Measurements from ENCODE around the gene MAU2. TPM values are rescaled to one million over a fixed set of nuclear protein-coding genes. Genes with fewer than 3 reads are reported as not detected.

Gene MAU2, protein sequence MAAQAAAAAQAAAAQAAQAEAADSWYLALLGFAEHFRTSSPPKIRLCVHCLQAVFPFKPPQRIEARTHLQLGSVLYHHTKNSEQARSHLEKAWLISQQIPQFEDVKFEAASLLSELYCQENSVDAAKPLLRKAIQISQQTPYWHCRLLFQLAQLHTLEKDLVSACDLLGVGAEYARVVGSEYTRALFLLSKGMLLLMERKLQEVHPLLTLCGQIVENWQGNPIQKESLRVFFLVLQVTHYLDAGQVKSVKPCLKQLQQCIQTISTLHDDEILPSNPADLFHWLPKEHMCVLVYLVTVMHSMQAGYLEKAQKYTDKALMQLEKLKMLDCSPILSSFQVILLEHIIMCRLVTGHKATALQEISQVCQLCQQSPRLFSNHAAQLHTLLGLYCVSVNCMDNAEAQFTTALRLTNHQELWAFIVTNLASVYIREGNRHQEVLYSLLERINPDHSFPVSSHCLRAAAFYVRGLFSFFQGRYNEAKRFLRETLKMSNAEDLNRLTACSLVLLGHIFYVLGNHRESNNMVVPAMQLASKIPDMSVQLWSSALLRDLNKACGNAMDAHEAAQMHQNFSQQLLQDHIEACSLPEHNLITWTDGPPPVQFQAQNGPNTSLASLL
- total RNA-seq, result 14.7 and 22.0 TPM in 2 replicates

DNA sequence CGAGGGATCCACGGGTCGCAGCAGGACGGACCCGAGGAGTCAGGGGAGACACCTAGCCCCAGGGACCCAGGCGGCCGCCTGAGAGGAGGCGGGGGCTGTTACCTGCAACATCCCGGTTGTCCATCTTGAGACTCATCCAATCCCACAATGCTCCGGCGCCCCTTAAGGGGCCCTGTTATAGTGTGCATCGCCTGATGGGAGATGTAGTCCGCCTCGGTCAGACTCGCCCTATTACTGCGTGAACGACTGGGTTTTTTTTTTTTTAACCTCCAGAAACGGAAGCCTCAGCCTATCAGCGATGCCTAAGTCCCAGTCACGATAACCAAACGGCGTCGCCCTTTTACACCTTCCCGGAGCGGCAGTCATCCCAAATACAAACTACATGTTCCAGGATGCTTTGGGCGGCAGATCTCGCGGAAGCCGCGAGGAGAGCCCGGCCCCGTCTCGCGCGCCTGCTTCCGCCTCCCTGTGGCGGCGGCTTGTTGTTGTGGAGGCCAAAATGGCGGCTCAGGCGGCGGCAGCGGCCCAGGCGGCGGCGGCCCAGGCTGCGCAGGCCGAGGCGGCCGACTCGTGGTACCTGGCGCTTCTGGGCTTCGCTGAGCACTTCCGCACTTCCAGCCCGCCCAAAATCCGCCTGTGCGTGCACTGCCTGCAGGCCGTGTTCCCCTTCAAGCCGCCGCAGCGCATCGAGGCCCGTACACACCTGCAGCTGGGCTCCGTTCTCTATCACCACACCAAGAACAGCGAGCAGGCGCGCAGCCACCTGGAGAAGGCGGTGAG is at the start of gene MAU2, which contains the start of gene SUGP1:
TSS of gene MAU2 (plus strand) at position 469 of the 780 bp plus-strand sequence. CDS start at position 500, 31 bp downstream.
TSS of gene SUGP1 (minus strand) at position 149 of the 780 bp plus-strand sequence. CDS start at position 136, 13 bp downstream.
- peak within 1 kb of the TSS; percentile 93 for H3K4me3 ChIP-seq (ENCODE audit: low read depth, low read length)
- DNase-seq (ENCODE audit: low read depth), result peak; percentile 62
- TF ChIP-seq, protein P1, sequence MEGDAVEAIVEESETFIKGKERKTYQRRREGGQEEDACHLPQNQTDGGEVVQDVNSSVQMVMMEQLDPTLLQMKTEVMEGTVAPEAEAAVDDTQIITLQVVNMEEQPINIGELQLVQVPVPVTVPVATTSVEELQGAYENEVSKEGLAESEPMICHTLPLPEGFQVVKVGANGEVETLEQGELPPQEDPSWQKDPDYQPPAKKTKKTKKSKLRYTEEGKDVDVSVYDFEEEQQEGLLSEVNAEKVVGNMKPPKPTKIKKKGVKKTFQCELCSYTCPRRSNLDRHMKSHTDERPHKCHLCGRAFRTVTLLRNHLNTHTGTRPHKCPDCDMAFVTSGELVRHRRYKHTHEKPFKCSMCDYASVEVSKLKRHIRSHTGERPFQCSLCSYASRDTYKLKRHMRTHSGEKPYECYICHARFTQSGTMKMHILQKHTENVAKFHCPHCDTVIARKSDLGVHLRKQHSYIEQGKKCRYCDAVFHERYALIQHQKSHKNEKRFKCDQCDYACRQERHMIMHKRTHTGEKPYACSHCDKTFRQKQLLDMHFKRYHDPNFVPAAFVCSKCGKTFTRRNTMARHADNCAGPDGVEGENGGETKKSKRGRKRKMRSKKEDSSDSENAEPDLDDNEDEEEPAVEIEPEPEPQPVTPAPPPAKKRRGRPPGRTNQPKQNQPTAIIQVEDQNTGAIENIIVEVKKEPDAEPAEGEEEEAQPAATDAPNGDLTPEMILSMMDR (conservative IDR thresholded peaks at IDR 0.05; ENCODE audit: low read depth, low read length), result no peak

DNA sequence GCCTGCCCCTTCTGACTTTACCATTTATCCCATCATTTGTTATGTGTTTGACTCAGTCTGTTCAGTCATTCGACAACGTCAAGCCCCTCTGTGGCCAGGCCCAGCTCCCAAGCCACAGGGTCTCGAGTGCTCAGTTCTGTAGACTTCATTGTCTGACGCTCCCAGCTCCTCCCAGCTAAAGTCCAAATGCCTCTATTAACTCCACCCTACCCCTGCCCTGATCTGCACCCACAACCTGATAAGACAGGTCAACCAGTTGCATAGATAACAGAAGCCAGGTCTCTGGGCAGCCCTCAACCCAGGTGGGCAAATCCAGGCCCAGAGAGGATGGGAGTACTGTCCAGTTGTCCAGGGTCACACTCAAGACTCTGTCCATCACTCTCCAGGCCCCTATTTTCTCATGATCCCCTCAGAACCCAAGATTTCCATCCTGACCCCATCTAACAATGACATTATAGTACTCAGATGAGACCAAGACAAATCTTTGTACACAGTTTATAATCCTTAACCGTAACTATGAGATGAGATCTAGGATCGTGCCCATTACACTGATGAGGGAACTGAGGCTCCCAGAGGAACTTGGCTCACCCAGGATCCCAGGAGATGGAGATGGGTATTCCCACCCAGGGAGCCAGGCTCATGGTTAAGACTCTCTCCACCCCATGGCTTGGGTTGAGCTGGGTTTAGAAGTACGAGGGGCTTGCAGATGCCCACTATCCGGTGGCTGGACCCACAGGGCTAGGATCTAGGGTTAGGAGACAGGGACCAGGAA is 48.6 kb upstream of the MAU2 start:
- no peak overlapping the region for H3K4me3 ChIP-seq (ENCODE audit: low read depth, low read length)
- no peak for DNase-seq (ENCODE audit: low read depth)
- TF ChIP-seq, protein P1 (conservative IDR thresholded peaks at IDR 0.05; ENCODE audit: low read depth, low read length), result no peak

DNA sequence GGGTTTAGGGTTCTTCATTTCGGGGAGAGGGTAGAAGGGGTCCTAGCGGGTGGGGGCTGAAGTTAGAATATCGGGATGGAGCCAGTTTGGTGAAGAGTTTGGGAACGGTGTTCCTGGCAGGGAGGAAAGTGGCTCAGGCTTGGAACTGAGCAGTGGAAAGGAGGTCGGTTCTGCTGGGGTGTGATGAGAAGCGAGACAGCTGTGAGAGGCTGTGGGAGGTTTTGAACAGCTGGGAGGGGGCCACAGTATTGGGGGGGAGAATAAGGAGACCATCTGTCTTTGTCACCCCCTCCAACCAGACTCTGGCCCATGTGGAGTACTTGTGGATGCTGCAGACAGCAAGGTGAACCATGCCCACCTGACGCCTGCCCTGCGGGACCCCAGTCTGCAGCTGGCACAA is 46.5 kb upstream of the MAU2 start:
- no peak for DNase-seq (ENCODE audit: low read depth)
- H3K4me3 ChIP-seq (ENCODE audit: low read depth, low read length), result no peak overlapping the region
- TF ChIP-seq, protein P1 (conservative IDR thresholded peaks at IDR 0.05; ENCODE audit: low read depth, low read length), result no peak

DNA sequence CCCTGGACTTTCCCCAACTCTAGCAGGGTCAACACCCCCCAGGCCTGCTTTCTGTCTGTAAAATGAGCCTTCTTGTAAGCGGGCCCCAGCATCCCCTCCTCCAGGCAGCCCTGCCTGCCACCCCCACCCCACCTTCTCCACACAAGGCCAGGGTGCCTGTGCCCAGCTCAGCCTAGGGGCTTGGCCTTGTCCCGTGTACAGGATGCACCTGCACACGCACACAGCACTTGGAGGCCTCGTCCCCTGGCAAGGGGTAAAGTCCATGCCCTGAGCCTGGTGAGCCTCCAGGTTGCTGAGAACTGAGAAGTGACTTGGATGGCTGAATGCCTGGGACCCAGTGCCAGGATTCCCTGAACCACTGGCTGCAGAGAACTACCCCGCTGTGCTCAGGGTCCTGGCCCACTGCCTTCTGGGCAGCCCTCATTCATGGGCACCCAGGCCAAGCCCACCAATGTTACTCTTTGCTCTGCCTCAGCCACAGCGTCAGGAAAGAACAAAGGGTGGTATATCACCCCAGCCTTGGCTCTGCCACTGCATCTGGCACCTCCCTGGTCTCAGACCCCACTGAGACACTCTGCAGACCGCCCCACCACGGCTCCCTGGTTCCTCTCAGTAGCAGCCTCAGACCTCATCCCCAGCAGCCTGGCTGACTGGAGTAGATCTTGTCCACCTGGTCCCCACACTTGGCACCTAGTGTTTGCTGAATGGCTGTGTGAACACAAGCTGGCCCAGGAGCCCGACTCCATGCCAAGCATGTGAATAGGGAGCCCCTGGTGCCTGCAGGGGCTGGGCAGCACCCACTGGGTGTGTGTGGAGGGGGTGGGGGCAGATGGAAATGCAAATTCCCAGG is 45.7 kb upstream of the MAU2 start:
- no peak for DNase-seq (ENCODE audit: low read depth)
- no peak overlapping the region for H3K4me3 ChIP-seq (ENCODE audit: low read depth, low read length)
- TF ChIP-seq, protein P1 (conservative IDR thresholded peaks at IDR 0.05; ENCODE audit: low read depth, low read length), result no peak

DNA sequence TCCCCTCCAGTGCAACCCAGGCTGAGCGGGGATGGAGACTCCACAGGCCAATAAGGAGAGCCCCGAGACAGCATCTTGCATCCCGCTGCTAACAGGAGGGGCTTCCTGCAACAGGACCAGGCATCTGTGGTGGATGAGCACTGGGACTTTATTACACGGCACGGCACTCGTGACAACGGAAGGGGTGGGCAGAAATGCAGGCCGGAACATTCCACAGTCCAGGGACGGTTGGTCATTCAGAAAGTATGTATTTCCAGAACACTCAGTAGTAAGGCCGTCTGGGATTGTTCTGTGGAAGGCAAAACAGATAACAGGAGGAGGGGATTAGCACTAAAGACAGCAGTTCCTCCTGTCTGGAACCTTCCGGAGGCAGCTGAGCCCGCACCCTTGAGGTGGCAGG is 44.2 kb upstream of the MAU2 start:
- TF ChIP-seq, protein P1 (conservative IDR thresholded peaks at IDR 0.05; ENCODE audit: low read depth, low read length), result no peak
- no peak for DNase-seq (ENCODE audit: low read depth)
- no peak overlapping the region for H3K4me3 ChIP-seq (ENCODE audit: low read depth, low read length)
